ENCODE results near the gene PLA2G2C.
"Not testable (repeated sequence)": the region's sequence is repeated elsewhere in the genome, so short reads cannot be mapped to it uniquely, and the experiment has no call there.

Gene PLA2G2C

DNA sequence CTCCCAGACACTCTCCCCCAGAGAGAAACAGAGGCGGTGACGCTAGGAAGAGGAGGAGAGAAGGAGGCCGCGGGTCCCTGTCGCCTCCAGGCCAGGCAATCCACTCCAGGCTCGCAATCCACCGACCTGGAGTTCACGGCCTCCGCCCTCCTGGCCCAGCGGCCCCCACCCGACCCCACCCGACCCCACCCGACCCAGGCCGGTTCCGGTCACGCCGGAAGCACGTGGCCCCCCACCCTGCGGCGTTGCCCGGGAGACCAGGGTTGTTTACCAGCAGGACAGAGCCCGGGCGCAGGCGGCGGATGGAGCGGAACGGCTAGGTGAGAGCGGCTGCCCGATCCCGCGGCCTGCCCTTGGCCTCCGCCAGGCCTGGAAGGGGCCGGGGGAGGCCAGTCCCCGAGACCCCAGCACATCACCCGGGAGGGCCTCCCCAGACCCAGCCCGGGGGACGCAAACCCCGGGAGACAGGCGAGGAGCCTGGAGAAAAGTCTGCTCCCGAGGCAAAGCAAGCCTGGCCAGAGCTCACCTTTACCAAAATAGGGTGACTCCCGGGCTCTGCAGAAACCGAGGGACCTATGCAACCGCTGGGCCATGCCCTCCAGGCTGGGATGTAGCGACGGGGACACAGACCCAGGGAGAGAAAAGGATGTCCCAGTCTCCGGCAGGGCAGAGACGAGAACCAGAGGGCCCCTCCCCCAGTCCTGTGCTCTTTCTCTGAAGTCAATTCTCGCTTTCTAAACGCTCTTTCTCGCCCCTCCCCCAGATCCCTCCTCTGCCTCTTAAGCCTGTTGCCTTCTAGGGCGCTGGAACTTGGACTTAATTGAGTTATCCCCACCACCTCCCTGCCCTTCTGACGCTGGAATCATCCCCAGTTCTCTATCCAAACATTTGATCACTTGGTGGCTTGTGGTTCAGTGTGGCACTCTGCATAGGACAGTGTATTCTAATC lies at the start of gene PLA2G2C, which contains the start of gene UBXN10:
TSS of gene PLA2G2C (minus strand) at position 685 of the 949 bp plus-strand sequence. CDS start 9,155 bp downstream, outside the sequence.
TSS of gene UBXN10 (plus strand) at position 263 of the 949 bp plus-strand sequence. CDS start 4,466 bp downstream, outside the sequence.
- DNase-seq, result no peak

- DNase-seq, result no peak
These were observed 48.6 kb upstream of the PLA2G2C start for GRCh38 chr1:20234788-20235535.

- peak; percentile 23 for DNase-seq
These were observed 47.5 kb upstream of the PLA2G2C start for GRCh38 chr1:20233866-20234265.

- DNase-seq, result peak; percentile 24
These were observed 47.1 kb upstream of the PLA2G2C start for GRCh38 chr1:20233394-20233793.

- not testable (repeated sequence) for DNase-seq
These were observed 46.2 kb upstream of the PLA2G2C start for GRCh38 chr1:20232564-20232963.

- no peak for DNase-seq
These were observed 42.9 kb upstream of the PLA2G2C start for GRCh38 chr1:20229171-20229570.

GRCh38 chr1:20228314-20228825 lies 42.1 kb upstream of the PLA2G2C start:
- no peak for DNase-seq

- no peak for DNase-seq
These were observed 41.4 kb upstream of the PLA2G2C start for GRCh38 chr1:20227704-20228103.

GRCh38 chr1:20224546-20224945 lies 38.2 kb upstream of the PLA2G2C start:
- DNase-seq, result no peak

- peak; percentile 5 for DNase-seq
These were observed 37.5 kb upstream of the PLA2G2C start for GRCh38 chr1:20223551-20224419.

- no peak for DNase-seq
These were observed 36.8 kb upstream of the PLA2G2C start for GRCh38 chr1:20223106-20223505.

DNA sequence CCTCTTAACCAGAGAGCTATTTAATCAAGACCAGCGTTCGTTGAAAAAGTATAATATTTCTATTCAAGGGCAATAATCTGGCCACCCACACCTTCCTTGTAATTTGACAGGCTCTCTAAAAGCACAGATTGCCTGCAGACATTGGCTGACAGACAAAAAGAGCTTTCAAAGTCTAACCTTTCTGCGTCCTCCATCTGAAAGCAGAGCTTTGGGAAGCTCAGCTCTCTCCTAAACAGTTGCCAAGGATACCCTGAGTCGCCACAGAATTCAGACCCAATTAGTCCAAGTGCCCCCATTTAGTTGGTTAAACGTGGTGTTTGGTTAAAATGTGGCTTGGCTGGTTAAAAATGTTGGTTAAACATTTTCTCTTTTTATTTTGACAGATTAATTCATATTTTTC lies 33.7 kb upstream of the PLA2G2C start:
- DNase-seq, result no peak

GRCh38 chr1:20219053-20219452 lies 32.7 kb upstream of the PLA2G2C start:
- DNase-seq, result not testable (repeated sequence)

DNA sequence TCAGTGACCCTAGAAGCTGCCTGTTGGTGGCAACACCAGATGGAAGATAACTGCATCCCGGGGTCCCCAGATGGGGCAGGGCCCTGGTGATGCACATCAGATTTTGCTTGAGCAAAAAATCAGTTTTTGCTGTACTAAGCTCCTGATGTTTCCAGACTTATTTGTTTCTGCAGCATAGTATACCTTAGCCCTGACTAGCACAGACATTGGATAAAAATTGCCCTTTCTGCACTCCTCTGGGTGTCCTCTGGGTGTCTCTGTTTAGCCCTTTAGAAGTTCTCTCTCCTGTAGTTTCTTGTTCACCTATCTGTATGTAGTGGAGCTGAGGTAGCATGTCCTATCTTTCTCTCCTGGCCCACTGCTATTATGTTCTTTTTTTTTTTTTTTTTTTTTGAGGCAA lies 30.3 kb upstream of the PLA2G2C start:
- peak; percentile 13 for DNase-seq

- DNase-seq, result no peak
These were observed 29.4 kb upstream of the PLA2G2C start for GRCh38 chr1:20215716-20216115.

DNA sequence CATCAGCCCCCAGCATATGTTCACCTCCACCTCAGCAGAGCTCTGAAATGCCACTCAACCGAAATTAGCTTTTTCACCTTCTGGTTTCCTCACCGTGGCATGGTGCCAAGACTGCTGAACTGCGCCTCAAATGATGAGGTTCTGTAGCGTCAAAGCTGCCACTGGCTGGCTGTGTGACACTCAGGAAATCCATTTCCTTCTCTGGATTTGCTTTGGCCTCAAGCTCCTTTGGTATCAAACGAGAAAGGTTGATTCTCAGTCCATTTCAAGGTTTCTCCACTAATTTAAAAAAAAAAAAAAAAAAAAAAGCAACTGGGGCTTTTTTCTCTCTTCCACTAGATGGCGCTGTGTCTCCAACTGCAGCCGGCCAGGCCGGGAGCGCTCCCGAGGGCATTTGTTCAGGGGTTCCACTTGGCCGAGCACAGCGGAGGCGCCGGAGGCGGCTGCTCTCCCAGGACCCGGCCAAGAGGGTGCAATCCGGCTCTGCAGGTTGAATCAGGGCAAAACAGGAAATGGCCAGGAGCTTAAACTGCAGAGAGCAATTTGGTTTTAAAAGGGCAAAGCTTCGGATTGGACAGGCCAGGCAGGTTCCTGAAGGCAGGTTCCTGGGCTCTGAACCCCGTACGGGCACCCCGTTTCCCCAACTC lies 26.5 kb upstream of the PLA2G2C start:
- peak; percentile 88 for DNase-seq

GRCh38 chr1:20212085-20212684 lies 25.9 kb upstream of the PLA2G2C start:
- DNase-seq, result no peak

DNA sequence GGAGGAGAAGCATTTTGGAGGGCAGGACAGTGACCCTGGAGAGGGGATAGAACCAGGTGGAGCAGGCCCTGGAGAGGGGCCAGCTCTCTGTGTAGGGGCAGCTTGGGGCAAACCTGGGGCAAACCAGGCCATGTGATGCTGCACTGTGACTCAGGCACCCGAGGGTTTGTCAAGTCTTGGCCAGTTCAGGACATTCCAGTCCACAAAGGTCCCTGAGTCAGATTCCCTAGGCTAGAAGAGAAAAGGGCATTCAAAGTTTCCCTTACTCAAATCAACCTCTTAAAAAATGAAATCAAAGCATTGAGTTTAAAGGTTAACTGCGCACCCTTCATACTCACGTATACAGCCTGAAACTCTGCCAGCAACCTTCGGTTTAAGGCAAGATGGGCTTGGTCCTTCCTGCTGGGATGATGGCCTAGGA lies 25.2 kb upstream of the PLA2G2C start:
- DNase-seq, result no peak

- no peak for DNase-seq
These were observed 24.6 kb upstream of the PLA2G2C start for GRCh38 chr1:20210736-20211460.

- no peak for DNase-seq
These were observed 23.2 kb upstream of the PLA2G2C start for GRCh38 chr1:20209471-20209870.

GRCh38 chr1:20207546-20207945 lies 21.2 kb upstream of the PLA2G2C start:
- DNase-seq, result no peak

Measured in NCI-H1105 treated with DMSO at 0.1 percent for 48 hours (cell line).